HG02938 (cell line): ENCODE results near the gene SKOR2.
A peak's percentile ranks its signal among the peaks of the same experiment; 100 is the strongest.
"Not testable (repeated sequence)": the region's sequence is repeated elsewhere in the genome, so short reads cannot be mapped to it uniquely, and the experiment has no call there.

Source experiments
- ATAC-seq: cut with Tn5 transposase; IDR thresholded peaks from one replicate; pipeline ENCODE4 v1.9.1; 2021; ENCODE audit warnings: mild to moderate bottlenecking, moderate library complexity; ENCODE audit not compliant: unreplicated experiment

Gene SKOR2

GRCh38 chr18:47204908-47205522 lies 46.4 kb downstream of the SKOR2 start:
- ATAC-seq: no peak

DNA sequence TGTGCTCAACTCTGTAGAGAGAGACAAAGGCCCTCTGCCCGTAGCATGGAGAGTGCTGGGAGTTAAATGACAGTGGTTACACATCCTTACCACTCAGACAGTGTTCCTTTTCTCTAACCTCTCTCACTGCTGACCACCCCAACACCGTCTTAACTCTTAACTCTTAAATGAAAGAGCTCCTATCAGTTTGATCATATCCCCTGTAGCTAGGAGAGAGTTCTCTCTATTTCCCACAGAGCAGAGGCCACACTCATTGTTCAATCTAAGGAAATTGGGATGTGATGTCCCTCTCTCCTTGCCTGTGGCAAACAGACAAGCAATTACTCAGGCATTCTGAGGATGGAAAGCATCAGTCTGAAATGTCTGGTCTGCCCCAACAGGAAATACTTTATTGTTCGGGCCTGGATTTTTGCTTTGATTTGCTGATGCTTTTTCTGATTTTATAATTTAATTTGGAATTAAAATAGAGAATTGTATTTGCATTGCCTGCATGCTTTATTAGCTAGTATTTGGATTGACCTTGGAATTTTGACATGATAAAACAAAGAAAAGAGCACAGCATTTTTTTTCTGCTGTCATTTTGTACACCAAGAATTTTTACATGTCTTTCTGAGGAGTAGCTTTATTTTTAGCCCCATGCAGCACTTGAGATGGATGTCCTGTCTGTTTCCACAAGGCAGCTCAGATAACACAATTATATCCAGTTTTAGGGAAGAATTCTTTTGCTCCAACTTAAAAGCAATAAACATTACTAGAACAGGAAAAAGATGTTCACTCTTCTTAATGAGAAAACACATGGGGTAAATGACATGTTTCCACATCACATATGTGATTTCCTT lies 47.6 kb downstream of the SKOR2 start:
- ATAC-seq: no peak

- not testable (repeated sequence) for ATAC-seq
Measured at GRCh38 chr18:47195961-47196360, 55.5 kb downstream of the SKOR2 start.

- no peak for ATAC-seq
Measured at GRCh38 chr18:47191961-47192360, 59.5 kb downstream of the SKOR2 start.

- ATAC-seq: no peak
Measured at GRCh38 chr18:47187721-47188120, 63.7 kb downstream of the SKOR2 start.

DNA sequence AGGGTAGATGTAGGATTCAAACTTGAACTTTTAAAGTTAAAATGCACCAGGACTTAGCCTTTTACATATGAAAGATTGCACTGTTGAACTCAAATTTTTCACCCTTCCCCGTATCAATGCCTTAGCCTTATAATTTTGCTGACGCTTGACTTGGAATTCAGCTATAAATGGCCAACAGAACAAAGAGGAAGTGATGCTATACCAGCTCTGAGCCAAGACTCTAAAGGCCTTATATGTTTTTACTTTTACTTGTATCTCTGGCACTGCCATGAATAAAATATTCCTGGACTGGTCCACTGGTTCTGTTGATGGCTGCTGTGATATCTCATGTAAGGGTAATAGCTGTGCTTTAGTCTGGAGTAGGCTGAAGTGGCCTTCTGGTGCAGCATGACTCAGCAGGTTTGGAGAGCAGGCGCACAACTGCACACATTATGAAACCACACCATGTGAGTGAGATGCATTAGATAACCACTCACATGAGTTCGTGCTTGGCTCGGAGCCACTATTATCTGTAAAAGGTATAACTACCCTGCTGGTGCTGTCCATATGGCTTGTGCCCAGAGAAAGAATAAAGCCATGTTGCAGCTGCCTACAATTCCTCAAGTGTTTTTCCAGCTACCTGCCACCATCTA lies 66.9 kb downstream of the SKOR2 start:
- ATAC-seq: no peak

GRCh38 chr18:47182156-47182555 lies 69.3 kb downstream of the SKOR2 start:
- not testable (repeated sequence) for ATAC-seq

GRCh38 chr18:47180765-47181164 lies 70.7 kb downstream of the SKOR2 start:
- no peak for ATAC-seq

- ATAC-seq: no peak
Measured at GRCh38 chr18:47179520-47179919, 71.9 kb downstream of the SKOR2 start.

GRCh38 chr18:47175898-47176575 lies 75.4 kb downstream of the SKOR2 start, which contains the start of gene IER3IP1:
TSS of gene IER3IP1 (minus strand) at chr18:47176364. CDS start at chr18:47176277, 87 bp downstream.
- ATAC-seq: peak; percentile 74

- ATAC-seq: peak; percentile 20
Measured at GRCh38 chr18:47175283-47175897, 76.1 kb downstream of the SKOR2 start.

DNA sequence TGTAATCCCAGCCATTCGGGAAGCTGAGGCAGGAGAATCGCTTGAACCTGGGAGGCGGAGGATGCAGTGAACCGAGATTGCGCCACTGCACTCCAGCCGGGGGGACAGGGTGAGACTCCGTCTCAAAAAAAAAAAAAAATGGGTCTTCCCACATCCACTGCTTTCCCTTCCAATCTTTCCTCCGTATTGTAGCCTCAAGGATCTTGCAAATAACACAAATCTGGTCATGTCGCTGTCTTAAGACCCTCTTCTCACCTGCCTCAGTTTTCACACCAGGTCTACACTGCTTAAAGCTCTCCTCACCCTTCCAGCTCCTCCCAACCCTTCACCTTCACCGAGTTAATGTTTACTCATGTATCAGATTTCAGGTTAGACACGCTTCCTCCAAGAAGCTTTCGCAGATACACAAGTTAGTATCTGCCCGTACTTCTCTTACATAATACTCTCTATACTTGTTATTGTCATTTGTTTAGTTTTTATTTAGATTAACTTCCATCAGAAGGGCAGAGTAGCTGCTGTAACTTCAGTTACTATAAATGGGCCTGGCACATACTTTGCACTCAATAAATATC lies 76.8 kb downstream of the SKOR2 start:
- ATAC-seq: no peak

GRCh38 chr18:47172476-47172875 lies 79.0 kb downstream of the SKOR2 start:
- no peak for ATAC-seq

DNA sequence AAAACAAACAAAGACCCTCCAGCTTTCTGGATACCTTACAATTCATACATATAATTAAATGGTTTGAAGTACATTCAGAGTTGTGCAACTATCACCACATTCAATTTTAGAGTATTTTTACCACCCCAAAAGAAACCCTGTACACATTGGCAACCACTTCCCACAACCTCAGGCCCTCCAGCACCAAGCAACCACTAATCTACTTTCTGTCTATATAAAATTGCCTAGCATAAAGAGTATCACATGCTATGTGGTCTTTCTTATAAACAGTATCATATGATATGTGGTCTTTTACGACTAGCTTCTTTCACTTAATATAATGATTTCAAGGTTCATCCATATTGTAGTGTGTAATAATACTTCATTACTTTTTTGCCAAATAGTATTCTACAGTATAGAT lies 82.5 kb downstream of the SKOR2 start:
- ATAC-seq: no peak

DNA sequence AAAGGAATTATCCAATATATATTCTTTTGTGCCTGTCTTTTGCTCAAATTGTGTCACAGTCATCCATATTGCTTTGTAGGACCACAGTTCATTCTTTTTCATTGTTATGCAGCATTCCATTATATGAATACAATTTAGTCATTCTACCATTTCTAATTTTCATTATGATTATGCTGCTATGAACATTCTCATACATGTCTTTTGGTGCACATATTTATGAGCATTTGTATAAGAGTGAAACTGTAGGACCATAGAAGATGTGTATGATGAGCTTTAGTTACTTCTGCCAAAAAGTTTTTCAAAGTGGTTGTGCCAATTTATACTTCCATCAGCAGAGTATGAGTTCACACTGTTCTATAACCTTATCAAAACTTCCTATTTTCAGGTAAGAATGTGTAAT lies 83.0 kb downstream of the SKOR2 start:
- ATAC-seq: no peak

DNA sequence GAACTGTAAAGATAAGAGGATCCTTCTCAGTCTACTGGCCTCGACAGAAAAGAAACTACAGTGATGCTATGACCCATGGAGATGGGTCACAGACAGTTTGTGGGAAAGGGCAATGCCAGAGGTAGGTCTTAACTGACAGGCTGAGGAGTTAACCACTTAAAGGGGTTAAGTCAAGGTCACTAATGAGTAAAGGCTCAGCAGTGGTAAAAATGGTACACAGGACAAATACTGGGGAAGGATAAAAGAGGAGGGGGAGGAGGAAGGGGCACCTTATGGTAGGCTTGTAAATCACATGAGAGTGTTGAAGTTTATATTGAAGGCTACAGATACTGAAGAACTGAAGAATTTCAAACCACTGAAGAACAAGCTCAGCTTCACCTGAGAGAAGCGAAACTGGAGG lies 85.2 kb downstream of the SKOR2 start:
- no peak for ATAC-seq

GRCh38 chr18:47163241-47163640 lies 88.2 kb downstream of the SKOR2 start:
- peak; percentile 80 for ATAC-seq

DNA sequence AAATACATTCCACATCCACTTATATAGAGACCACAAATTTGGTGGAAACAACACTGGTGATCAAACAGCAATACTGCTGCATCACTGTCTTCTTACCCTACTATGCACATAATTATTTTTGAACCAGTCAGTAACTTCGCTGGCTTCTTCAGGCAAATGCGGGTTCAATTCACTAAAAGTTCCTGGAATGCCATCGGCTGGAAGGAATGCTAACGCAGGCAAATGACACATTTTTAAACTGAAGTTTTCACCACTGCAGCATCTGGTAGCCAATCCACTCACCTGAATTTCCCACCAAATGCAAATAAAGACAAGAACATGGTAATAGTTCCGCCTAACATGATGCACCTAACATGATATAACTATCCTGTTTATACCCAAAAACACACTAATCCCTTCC lies 91.2 kb downstream of the SKOR2 start:
- ATAC-seq: no peak

DNA sequence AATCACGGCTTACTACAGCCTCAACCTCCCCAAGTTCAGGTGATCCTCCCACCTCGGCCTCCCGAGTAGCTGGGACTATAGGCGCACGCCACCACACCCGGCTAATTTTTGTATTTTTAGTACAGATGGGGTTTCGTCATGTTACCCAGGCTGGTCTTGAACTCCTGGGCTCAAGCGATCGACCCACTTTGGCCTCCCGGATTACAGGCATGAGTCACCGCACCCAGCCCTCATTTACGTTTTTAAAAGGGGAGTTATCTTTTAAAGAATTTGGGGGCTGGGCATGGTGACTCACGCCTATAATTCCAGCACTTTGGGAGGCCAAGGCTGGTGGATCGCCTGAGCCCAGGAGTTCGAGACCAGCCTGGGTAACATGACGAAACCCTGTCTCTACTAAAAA lies 93.1 kb downstream of the SKOR2 start:
- ATAC-seq: not testable (repeated sequence)
